Amygdala (tissue), 56 donors: Measurements from ENCODE around the gene FARSB.

Experiments used
- DNase-seq, 56 donors: peaks; one replicate each; lab custom pipeline; 2025; lab: John Stamatoyannopoulos, UW

FARSB gene

DNA sequence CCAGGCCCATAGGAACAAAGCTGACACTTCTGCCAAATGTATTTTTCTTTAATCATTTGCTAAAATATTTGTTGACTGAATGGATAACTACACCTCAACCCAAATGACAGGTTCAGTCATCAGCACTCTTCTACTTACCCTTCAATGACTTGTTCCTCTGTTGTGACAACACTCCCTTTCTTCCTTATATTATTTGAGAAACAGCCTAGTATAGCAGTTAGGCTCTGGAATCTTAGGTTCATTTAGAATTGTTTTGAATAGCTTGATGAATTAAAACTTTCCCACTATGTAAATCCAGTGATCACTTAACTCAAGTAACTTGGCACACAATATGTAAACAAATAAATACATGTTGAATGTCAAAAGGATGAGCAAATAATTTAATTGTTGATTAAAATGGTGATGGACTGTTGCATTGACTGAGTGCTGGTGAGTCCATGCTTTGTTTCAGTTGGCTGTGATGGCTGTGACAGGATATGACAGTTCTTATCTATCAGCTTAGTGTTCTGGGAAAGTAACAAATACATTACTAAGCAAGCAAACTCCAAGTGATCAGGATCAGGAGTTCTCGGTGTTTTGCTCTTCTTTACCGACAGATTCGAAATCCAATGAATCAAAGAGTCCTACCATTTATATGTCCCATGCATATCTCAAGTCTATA lies 12.7 kb upstream of the FARSB start:
- DNase-seq = no peak

DNA sequence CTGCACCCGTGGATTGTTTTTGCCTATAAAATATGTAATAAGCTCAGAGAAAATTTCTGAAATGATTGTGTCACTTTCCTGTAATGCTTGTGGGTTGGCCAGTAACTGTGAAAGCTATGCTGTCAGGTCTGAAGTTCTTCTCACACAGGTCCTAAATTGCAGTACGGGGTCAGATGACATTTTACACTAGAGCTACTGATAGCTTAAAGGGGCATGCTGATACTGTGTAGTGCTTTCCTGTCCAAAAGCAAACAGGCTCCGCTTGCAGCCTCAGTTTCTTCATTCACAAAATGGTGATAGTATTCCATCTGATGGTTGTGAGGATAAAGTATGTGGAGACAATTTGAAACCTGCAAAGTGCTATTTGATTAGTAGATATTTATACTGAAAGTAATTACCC lies 7.6 kb upstream of the FARSB start:
- no peak for DNase-seq

DNA sequence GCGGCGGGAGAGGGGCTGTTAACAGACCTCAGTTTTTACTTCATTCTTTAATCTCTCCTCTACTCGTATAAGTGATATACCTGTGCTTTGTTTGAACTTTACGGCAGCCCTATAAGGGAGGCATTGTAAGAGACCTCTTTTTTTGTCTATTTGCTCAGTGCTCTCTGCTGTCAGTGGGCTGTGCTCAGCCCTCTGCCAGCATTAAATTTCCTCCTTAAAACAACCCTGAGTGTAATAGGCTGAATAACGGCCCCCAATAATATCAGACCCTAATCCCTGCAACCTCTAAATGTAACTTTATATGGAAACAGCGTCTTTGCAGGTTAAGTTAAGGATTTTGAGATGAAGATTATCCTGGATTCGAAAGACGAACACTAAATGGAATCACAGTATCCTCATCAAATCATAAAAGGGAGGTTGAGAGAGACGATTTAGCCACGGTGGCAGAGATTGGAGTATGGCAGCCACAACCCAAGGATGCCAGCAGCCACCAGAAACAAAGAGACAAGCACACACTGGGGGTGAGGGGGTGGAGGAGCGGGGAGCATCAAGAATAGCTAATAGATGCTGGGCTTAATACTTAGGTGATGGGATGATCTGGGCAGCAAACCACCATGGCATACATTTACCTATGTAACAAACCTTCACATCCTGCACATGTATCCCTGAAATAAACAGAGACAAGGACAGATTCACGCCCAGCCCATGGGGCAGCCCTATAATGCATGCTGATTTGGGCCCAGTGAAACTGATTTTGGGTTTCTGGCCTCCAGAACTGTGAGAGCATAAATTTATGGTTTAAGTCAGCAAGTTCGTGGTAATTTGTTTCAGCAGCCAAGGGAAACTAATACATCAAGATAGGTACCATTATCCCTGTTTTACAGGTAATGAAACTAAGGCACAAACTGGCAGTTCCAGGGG lies 894 bp upstream of the FARSB start:
- no peak for DNase-seq

DNA sequence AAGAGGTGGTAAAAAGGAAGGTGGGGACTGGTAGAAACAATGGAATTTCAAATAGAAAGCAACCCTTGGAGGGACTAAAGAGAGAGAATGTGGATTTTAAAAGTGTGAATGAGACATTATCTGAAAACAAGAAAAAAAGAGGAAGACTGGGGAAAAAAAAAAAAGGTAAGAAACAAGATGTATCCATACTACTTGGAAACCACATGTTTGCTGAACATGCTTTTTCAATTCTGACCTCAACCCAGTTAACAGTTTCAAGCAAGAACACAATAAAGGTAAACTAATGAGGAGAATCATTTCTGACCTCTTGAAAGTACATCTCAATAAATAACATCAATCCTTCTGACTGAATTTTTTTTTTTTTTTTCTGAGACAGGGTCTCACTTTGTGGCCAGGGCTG lies 2.6 kb downstream of the FARSB start:
- DNase-seq = no peak

- DNase-seq = no peak
Measured at GRCh38 chr2:222652491-222653255, 3.2 kb downstream of the FARSB start.

DNA sequence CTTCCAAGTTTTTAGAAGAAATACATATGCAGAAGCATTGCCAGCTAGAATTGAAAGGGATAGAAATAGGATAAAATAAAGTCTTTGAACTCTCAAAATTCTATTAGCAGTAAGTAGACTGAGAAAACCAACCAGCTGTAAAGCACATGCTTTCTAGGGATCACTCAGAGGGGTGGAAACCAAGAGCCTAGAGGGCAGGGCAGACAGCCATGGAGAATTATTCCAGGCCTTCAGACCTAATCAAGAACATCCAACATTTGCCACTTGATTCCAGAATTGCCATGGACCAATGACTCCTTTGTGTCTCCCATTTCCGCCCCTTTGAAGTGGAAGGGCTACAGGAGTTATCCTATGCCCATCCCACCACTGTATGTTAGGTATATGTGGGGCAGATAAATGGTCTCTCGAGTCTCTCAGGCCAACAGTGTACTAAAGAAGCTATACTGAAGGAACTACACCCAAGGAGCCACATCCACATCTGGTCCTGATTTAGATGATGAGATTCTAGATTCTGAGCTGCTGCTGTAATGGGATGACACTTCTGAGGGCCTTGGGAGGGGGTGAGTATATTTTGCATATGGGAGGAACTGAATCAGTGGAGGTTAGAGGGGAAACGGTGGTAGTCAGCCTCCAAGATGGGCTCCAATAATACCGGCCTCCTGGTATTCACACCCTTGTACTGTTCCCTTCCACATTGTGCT lies 4.0 kb downstream of the FARSB start:
- DNase-seq = no peak

DNA sequence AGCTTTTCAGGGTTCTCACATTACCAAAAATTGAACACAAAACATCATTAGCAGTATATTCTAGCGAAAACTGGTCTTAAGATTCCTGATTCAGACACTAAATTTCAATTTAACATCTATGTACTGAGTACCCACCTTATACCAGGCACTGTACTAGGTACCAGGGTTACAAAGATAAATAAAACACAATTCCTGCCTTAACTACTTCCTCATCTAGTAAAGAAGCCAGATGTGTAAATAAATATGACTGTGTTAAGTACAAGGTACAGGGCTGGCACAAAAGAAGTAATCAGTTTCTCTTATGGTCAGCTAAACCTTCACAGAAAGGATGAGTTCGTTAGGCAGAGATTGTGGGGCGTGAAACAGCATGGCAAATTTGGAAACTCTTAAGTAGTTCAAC lies 6.1 kb downstream of the FARSB start:
- DNase-seq = no peak

DNA sequence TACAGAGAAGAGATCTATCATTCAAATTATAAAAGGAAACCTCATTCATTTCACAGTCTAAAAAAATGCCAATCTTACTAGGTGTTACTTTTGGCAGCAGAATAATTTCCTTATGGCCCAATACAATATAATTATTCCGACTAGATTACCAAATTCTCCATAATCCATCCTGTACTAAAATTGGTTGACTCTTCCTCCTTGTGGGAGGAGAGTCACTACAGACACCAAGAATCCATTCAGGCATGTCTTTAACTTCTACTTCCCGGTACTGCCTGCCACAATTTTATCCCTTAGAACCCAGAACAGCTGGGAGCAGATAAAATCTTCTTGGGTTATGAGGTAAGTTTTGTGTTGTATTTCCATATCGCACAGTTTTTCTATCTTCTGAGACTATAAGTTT lies 9.9 kb downstream of the FARSB start:
- DNase-seq = no peak

- no peak for DNase-seq
Measured at GRCh38 chr2:222643134-222643533, 12.8 kb downstream of the FARSB start.

GRCh38 chr2:222641336-222641735 lies 14.6 kb downstream of the FARSB start:
- DNase-seq = no peak

- DNase-seq = no peak
Measured at GRCh38 chr2:222637067-222637466, 18.8 kb downstream of the FARSB start.

DNA sequence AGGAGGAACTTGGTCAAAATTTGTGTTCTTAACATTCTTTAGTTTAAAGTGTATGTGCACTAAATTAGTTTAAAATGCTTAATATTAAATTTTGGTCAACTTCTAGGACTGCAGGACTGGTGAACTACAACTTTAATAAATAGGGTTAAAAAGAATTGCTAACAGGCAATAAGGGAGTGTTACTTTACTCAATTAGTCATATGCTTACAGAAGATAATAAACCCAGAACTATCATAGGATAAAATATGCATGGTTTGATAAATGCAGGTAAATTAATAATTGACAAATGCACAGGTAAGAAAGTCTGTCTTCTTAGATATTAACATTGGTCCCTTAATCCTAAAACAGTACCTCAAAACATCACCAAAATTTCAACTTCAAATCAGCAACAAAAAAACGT lies 20.6 kb downstream of the FARSB start:
- DNase-seq = no peak

- no peak for DNase-seq
Measured at GRCh38 chr2:222627764-222628163, 28.1 kb downstream of the FARSB start.

DNA sequence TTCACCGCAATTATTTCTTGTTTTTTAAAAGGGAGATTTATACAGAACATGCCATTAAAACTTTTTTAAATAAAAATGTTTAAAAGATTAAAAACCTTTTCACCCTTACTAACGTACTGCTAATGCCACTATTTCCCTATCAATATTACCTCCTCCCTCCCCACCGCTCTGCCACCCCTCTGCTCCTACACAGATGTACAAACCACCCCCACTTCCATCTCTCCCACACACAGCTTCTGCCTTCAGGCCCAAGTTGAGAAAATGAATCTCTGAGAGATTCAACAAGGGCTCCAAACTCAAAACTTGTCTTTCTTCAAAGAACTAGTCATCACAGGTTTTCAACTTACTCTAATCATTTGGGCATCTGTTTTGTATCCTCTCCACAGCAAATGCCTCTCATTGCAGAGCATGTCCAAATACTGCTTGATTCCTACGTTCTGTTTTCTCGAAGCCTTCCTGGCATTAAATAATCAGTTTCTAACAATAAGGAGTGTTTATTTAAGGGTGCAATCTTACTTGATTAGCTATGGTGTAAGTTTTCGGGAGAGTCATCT lies 32.1 kb downstream of the FARSB start:
- no peak for DNase-seq

GRCh38 chr2:222622910-222623309 lies 33.0 kb downstream of the FARSB start:
- DNase-seq = no peak

GRCh38 chr2:222621893-222622292 lies 34.0 kb downstream of the FARSB start:
- no peak for DNase-seq

GRCh38 chr2:222615320-222615719 lies 40.6 kb downstream of the FARSB start:
- DNase-seq = no peak

DNA sequence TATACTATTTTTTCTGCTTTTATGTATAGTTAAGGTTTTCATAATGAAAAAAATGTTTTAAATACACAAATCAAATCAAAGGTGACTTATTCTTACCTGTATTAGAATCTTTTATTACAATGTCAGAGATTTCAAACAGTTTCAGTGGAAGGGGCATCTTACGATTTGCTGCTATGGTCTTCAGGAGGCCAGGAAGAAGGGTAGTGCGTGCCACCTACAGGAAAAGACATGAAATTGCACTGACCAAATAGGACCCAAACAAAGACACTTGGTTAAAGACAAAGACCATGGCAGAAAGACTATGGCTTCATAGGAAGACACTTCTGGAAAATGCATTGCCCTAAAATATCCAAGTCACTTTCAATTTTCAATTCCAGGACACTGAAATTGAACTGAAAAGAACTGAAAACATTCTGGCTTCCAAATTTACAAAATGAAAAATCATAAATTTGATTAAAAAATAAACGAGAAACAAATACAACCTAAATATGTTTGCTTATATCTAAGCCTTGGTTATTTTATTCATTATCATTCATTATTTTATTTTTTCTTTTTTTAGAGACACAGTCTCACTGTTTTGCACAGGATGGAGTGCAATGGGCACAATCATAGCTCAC lies 42.1 kb downstream of the FARSB start:
- DNase-seq = peak in 5 of 56 donors; percentile 3 to 30 (median 11)

DNA sequence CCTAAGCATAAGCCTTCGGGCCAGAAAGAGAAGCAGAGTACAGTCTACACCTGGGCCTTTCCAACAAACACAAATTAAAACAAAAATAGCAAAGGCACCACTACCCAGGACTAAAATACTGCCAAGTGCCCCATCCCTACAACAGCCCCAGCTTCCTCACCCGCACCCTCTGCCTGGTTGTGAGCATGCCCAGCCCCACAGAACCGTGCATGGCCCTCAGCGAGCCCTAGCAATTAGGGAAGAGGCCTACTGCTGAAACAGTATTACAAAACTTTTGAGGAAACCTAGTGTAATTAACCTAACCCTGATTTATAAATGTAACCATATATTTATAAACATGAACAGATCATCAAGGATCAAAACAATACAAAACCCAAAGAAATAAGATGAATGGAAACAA lies 44.2 kb downstream of the FARSB start:
- DNase-seq = no peak

DNA sequence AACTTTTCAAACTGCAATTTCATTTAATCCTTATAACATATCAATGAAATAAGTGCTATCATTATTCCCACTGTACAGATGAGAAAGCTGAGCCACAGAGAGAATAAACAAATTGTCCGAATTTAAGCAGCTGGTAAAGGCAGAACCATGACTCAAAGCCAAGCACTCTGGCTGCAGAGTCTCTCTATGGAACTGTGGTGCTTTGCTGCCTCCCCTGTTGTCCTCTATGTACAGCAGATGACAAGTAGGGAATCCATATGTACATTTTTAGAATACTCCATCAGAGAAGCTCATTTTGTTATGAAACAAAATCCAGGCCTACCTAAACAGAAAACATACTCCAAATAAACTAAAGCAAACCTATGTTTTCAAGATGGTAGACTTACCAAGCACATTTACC lies 45.1 kb downstream of the FARSB start:
- DNase-seq = peak in 1 of 56 donors; percentile 23
